AG04449 (cell line): ENCODE measurements around the gene ANKS1B.

Source experiments
- CTCF ChIA-PET: fragments of 350-600 bp; formaldehyde crosslinking; extraction: SDS; loops from one replicate; lab custom pipeline; 2021; ENCODE audit warnings: antibody characterized with exemption; lab: Yijun Ruan, JAX
- POLR2A ChIA-PET: fragments of 400-600, 350-600 bp; formaldehyde crosslinking; extraction: SDS; loops from one replicate; lab custom pipeline; 2020; ENCODE audit warnings: antibody characterized with exemption, inconsistent platforms; lab: Yijun Ruan, JAX
- DNase-seq: peaks from one replicate; pipeline ENCODE4 v3.0.0-alpha.2; 2010; ENCODE audit warnings: low read depth, low spot score
- H3K4me3 ChIP-seq: 2 replicates; pipeline ENCODE4 v1.5.1; 2011; ENCODE audit warnings: low read depth, mild to moderate bottlenecking, control low read depth, low read length
- TF ChIP-seq, protein P1 (sequence below): IDR thresholded peaks from one replicate; pipeline ENCODE4 v1.5.1; 2011; ENCODE audit warnings: mild to moderate bottlenecking, moderate library complexity, low read length, control low read depth, inconsistent platforms; ENCODE audit not compliant: insufficient read depth; ENCODE audit errors: missing control alignments

Gene ANKS1B

DNA sequence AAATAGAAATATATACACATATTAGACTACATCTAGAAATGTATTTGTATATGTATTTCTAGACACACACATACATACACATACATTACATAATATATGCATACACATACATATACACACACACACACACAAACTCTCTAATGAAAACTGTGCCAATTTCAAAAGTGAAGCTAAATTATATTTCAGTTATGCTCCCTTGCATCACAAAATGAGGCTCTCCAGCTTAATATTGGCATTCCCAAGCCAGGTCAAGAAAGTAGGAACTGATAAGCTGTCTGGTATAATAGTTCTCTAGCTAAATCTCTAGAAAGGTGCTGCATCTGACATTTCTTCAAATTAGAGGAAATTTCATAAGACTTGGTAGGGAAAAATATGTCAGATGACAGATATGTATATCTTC lies 280.3 kb downstream of the ANKS1B start:
- H3K4me3 ChIP-seq, result no peak overlapping the region
- CTCF ChIA-PET, result no interaction called here
- POLR2A ChIA-PET, result no interaction called here
- TF ChIP-seq, protein P1, sequence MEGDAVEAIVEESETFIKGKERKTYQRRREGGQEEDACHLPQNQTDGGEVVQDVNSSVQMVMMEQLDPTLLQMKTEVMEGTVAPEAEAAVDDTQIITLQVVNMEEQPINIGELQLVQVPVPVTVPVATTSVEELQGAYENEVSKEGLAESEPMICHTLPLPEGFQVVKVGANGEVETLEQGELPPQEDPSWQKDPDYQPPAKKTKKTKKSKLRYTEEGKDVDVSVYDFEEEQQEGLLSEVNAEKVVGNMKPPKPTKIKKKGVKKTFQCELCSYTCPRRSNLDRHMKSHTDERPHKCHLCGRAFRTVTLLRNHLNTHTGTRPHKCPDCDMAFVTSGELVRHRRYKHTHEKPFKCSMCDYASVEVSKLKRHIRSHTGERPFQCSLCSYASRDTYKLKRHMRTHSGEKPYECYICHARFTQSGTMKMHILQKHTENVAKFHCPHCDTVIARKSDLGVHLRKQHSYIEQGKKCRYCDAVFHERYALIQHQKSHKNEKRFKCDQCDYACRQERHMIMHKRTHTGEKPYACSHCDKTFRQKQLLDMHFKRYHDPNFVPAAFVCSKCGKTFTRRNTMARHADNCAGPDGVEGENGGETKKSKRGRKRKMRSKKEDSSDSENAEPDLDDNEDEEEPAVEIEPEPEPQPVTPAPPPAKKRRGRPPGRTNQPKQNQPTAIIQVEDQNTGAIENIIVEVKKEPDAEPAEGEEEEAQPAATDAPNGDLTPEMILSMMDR, result no peak
- no peak for DNase-seq

DNA sequence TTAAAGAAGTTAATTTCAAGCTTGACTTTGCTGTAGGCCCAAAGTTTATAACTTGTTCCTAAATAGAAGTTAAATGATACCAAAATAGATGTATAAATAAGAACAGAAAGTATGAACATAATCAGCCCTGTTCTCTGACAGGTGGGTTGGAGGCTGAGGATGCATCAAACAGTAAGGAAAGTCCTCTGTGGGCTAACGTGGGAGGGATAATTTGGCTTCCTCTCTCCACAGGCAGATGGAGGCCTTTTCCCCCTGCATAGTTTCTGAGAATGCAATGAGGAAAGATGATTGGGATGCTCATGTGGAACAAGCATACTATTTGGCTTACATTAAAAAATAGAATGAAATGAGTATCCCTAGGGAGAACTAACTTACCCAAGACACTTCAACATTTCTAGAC lies 280.7 kb downstream of the ANKS1B start:
- TF ChIP-seq, protein P1, result no peak
- DNase-seq, result no peak
- ChIA-PET CTCF (no interaction called here), POLR2A (no interaction called here)
- no peak overlapping the region for H3K4me3 ChIP-seq

DNA sequence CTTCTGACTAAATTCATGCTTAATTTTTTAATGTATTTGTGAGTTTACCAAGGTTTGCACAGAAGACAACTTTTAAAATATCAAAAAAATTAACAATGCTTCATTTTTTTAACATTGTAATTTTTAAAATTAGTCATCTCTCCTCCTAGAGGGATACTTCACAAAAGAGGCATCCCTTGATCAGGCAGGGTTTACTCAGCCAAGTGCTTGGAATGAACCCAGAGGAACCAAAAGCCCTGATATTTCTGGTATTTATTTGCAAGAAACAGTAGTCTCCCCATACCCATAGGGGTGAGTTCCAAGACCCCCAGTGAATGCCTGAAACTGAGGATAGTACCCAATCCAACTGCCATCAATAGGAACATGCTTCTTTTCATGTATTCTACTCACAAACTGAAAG lies 284.7 kb downstream of the ANKS1B start:
- TF ChIP-seq, protein P1, result no peak
- no peak for DNase-seq
- POLR2A ChIA-PET, result no interaction called here
- no peak overlapping the region for H3K4me3 ChIP-seq
- CTCF ChIA-PET, result no interaction called here

- POLR2A ChIA-PET, result no interaction called here
- no peak overlapping the region for H3K4me3 ChIP-seq
- CTCF ChIA-PET, result no interaction called here
- DNase-seq, result no peak
- TF ChIP-seq, protein P1, result no peak
Measured at GRCh38 chr12:99695050-99695449, 289.7 kb downstream of the ANKS1B start.

DNA sequence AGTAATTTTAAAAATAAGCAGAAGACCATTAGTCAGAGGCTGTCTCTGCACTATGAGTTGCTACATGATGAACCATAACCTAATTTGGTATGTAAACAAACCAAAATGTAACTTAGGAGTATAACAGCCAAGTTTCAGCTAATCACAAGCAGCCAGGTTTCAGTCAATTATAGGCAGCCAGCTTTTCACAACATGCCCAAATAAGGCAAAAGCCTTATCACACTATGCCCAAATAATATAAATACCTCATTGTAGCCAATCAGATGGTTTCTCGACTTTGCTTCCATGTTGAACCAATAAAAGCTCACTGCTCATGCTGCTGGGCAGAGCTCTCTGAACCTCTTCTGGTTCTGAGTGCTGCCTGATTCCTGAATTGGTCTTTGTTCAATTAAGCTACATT lies 298.6 kb downstream of the ANKS1B start:
- no peak for DNase-seq
- TF ChIP-seq, protein P1, result no peak
- H3K4me3 ChIP-seq, result no peak overlapping the region
- CTCF ChIA-PET, result no interaction called here
- POLR2A ChIA-PET, result no interaction called here

DNA sequence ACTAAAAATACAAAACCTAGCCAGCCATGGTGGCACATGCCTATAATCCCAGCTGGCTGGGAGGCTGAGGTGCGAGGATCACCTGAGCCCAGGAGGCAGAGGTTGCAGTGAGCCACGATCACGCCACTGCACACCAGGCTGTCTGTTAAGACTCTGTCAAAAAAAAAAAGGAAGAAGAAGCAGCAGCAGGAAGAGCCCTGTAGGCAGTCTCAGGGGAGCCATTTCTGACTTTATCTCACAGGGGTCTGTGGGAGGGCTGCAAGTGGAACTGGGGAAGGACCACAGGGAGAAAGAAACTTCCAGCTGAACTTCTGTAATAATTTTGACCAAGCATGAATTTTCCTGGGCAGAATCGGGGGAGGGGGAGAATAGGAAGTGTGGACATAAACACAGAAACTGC lies 304.5 kb downstream of the ANKS1B start:
- ChIA-PET POLR2A (no interaction called here), CTCF (no interaction called here)
- no peak overlapping the region for H3K4me3 ChIP-seq
- DNase-seq, result no peak
- TF ChIP-seq, protein P1, result no peak

GRCh38 chr12:99670635-99671034 lies 314.1 kb downstream of the ANKS1B start:
- no peak overlapping the region for H3K4me3 ChIP-seq
- ChIA-PET CTCF (no interaction called here), POLR2A (no interaction called here)
- TF ChIP-seq, protein P1, result no peak
- peak; percentile 2 for DNase-seq
